Esophagus muscularis mucosa (tissue), 3 donors: Measurements from ENCODE around the gene CALR.

Experiments
- CTCF ChIP-seq, 3 experiments: fragments of 200-600 bp in 2 of 3; fragments of 450-650 bp in 1 of 3; sonication (generic) in 2 of 3; IDR thresholded peaks; one replicate each; pipeline ENCODE4 v1.5.1; 2017 to 2019; ENCODE audit warnings: antibody characterized with exemption in 3 of 3, mild to moderate bottlenecking in 2 of 3, moderate library complexity in 1 of 3
- EP300 ChIP-seq: sonication (generic); formaldehyde crosslinking; IDR thresholded peaks from one replicate; pipeline ENCODE4 v1.6.1; 2017; ENCODE audit warnings: antibody characterized with exemption

DNA sequence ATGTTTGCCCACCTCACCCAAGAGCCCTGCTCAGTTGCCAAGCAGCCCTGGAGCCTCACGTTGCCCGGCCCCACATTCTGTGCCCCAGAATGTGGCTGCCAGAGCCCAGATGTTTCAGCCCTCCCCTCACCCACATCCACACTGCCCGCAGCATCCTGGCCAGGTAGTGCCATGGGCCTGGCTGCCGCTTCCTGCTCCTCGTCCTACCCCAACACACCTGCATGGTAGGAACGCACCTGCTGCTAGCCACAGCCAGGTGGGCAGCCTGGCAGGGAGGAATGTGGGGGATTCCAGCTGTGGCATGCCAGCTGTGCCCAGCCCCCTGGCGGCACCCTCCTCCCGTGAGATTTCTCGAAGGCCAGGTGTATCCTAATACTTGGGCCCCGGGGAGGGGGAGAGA lies 49.4 kb downstream of the CALR start:
- no peak for TF ChIP-seq CTCF (IDR thresholded peaks at IDR 0.05)
- no peak for TF ChIP-seq EP300
